ENCODE data around the gene USF2.

The USF2 gene

DNA sequence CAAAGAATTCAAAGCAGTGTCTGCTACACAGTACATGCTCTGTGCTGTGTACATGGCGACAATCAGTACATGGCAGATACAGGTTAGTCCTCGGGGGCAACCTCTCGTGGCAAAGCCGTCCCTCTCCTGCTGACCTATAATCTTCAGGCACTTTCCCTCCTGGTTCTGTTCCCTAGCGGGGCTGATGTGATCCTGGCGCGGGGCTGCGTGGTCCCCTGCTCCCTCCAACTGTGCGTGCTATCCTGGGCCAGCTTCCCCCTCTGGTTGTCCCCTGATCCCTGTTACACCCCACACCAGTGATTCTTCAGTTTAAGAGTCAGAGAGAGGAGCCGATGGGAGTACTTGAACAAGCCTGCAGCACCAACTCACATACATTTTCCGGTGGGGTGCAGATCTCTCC, 35.3 kb downstream of the USF2 start:
- no peak for DNase-seq

DNA sequence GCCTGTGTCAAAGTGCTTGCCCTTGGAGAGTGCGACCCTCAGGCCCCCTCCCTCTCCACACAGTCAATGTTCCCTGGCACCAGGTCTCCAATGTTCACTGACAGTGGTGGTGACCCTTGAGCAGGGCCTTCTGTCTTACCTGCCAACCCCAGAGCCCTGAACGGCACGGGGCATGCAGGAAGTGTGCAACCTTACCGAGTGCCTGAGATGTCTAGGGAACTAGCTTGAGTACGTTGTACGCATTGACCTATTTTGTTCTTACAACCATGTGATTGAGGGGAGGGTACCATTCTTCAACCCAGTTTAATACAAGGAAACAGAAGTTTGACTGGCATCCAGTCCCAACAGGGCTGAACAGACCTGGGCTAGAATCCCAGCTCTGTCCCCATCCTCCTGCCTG, 36.4 kb downstream of the USF2 start:
- DNase-seq, result no peak

DNA sequence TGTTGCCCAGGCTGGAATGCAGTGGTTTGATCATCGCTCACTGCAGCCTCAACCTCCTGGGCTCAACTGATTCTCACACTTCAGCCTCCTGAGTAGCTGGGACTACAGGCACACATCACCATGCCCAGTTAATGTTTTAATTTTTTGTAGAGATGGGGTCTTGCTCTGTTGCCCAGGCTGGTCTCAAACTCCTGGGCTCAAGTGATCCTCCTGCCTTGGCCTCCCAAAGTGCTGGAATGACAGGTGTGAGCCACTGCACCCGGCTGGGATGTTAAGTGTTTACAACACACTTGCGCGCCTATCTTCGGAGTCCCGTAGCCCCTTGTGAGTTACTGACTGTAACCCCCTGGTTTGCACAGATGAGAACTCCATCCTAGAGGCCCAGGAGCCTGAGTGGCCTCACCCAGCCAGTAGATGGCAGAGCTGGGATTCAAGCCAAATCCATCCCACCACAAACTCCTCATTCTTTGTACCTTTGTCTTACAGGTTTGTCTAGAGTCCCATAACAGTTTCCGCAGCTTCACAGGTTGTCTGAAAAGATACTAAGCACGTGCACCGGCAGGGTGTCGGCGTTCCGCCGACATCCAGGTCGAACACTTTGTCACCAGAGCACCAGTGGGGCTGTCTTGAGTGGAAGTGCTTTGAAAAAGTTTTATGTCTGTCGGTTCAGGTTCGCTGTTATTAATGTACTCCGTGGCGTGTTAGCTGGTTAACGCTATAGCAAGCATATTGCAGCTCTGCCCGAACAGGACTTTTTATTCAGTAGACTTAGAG, 37.9 kb downstream of the USF2 start:
- DNase-seq, result no peak

DNA sequence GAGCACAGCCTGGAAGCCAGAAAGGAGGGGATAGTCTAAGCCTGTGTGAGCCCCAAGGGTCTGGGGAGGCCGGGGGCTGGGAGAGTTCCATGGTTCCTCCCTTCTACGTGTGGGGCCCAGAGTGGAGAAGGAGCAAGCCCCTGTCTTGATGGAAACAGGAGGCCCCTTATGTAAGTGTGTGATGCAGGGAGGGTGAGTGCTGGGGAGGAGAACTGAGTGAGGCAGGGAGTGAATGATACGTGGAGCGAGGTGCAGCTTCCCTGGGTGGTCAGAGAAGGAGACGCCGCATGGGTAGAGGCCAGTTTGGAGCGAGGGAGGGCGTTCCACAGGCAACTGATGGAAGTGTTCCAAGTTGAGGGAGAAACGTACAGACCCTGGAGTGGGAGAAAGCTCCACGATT, 39.2 kb downstream of the USF2 start:
- DNase-seq, result no peak

DNA sequence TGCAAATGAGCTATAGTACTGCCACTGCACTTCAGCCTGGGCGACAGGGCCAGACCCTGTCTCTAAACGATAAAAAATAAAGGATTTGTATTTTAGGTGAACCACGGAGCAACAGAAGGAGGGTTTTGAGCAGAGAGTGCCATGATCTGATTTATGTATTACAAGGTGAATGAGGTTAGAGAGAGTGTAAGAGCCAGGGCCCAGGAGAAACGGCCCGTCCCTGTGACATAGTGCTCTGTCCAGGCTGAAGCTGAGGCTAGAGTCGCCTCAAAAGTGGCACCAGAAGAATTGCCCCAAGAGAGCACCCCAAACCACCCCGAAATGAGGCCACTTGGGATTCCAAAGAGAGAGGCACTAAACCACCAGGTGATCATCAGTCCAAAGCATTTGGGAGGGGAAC, 40.1 kb downstream of the USF2 start:
- DNase-seq, result no peak

DNA sequence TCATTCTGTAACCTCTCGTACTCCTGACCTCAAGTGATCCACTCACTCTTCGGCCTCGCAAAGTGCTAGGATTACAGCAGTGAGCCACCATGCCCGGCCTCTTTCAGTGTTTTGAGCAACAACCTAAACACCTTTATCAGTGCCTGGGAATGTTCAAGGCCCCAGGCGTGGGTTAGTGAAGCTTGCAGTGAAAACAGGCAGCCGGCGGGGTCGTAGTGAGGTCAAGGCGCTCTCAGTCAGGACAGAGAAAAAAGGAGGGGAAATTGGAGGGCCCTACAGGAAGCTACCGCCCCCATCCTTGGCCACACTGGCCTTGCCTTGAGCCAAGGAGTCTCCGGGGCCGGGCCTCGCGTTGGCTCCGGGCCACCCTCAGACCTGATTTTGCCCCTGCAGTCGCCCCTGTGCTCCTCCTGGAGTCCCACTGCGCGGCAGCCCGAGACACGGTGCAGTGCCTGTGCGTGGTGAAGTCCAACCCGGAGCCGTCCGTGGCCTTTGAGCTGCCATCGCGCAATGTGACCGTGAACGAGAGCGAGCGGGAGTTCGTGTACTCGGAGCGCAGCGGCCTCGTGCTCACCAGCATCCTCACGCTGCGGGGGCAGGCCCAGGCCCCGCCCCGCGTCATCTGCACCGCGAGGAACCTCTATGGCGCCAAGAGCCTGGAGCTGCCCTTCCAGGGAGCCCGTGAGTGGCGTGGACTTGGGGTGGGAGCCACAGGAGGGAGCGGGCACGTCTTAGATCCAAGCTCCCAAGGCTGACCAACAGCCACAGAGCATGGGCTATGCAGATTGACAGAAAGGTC, 40.9 kb downstream of the USF2 start:
- DNase-seq, result no peak

DNA sequence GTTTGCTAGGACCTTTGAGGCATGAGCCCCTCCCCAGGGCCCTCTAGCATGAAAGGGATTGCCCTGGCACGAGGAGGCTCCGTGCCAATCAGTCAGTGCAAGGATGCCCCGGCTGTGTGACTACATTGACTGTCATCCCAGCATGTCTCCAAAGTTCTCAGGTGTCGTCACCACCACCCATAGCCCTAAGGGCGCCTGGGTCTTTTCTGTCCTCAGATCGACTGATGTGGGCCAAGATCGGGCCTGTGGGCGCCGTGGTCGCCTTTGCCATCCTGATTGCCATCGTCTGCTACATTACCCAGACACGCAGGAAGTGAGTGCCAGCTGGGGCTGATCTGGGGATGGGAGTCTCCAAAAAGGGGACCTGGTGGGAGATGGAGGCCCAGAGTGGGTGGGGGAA, 41.6 kb downstream of the USF2 start:
- DNase-seq, result no peak

DNA sequence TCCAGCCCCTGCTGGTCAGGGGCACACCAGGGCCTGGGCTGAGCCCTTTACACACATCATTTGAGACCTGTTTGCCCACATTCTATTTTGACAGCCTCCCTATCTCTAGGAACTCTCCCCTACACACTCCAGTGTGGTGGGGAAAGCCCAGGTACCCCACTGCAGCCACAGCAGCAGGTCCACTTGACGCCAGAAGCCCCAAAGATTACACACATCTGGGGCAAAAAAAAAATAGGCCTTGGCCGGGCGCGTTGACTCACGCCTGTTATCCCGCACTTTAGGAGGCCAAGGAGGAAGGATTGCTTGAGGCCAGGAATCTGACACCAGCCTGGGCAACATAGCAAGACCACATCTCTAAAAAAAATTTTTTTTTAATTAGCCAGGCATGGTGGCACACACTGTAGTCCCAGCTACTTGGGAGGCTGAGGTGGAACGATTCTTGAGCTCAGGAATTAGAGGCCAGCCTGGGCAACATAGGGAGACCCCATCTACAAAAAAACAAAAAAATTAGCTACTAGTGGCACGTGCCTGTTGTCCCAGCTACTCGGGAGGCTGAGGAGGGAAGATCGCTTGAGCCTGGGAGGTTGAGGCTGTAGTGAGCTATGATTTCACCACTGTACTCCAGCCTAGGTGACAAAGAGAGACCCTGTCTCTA, 42.2 kb downstream of the USF2 start:
- DNase-seq, result no peak

DNA sequence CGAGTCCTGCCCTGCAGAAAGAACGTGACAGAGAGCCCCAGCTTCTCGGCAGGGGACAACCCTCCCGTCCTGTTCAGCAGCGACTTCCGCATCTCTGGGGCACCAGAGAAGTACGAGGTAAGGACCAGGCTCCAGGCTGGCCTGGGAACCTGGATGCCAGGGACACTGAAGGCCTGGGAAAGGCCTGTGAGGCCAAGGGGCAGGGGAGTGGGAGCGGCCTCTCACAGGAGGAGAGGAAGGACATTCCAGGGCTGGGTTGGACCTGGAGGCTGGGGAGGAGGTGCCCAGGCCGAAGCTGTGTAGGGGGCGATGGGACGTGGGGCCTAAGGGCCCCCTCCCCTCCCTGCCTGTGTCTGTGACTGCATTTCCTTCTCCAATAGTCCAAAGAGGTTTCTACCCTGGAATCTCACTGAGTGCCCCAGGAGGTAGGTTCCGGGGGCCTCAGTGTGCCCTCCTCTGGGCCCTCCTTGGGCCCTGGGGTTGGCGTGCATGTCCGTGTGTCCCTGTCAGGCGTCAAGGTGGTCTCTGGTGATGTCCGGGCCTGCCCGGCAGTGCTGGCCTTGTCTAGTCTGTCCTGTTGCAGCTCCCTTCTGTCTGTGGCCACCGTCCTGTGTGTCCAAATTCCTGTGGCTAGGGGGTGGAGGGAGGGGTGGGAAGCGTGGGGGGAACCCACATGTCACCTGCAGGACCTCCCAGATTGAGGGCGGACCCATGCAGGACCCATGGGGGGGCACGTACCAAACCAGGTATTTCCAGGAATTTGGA, 43.3 kb downstream of the USF2 start:
- DNase-seq, result no peak

DNA sequence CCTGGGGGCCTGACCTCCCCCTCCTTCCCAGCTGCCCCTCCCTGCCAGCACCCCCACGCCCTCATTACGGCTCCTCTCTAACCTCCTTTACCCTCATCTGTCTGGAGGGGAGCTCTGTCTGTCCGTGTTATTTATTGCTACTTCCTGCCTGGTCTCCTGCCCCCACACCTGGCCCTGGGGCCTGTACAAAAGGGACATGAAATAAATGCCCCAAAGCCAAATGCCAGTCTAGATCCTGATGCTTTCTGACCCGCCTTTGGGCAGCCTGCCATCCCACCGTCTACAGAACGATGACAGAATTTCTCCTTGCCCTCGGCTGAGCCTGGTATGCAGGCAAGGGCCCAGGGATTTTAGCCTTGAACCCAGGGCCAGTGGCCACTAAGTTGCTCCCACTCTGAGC, 44.8 kb downstream of the USF2 start:
- DNase-seq, result no peak

DNA sequence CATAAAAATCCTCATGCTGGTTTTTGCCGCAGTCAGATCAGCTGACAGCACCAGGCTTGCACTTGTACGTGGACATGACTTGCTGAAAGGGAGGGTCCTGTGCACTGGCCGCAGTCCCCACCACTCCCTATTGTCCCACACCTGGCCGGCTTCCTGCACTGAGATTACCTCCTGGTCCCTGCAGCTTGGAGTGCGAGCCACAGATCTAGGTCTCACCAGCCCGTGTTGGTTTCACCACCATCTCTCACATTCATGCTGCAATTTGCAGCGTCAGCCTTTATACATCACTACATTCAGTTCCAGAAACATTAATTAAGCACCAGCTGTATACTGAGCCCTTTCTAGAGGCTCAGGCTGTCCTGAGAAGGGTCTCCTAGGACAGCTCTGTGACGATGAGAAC, 45.3 kb downstream of the USF2 start:
- no peak for DNase-seq

DNA sequence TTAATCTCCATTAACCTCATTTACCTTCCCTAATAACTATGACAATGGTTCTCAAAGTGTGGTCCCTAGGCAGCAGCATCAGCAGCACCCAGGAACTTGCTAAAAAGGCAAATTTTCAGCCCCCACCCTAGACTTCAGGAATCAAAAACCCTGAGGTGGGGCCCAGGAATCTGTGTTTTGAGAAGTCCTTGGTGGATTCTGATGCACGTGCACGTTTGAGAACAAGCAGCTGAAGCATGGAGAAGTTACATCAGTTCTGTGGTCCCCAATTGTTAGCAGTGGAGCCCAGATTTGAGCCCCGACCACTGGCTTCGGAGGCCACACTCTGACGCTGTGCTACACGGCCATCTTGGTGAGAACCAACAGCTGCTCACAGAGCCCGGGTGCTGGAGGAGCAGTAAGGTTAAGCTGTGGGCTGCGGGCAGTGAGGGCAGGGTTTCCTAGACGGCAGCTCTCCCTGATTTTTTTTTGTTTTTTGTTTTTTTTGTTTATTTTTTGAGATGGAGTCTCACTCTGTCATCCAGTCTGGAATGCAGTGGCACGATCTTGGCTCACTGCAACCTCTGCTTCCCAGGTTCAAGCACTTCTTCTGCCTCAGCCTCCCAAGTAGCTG, 46.2 kb downstream of the USF2 start:
- DNase-seq, result no peak

DNA sequence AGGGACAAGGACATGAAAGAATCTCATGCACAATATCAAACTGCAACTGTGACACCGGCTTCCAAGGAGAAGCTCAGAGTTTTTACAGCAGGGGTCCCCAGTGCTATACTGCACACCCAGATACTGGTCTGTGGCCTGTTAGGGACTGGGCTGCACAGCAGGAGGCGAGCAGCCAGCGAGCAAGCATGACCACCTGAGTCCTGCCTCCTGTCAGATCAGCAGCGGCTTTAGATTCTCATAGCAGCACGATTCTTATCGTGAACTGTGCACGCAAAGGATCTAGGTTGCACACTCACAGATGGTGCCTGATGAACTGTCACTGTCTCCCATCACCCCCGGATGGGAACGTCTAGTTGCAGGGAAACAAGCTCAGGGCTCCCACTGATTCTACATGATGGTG, 47.1 kb downstream of the USF2 start:
- no peak for DNase-seq

DNA sequence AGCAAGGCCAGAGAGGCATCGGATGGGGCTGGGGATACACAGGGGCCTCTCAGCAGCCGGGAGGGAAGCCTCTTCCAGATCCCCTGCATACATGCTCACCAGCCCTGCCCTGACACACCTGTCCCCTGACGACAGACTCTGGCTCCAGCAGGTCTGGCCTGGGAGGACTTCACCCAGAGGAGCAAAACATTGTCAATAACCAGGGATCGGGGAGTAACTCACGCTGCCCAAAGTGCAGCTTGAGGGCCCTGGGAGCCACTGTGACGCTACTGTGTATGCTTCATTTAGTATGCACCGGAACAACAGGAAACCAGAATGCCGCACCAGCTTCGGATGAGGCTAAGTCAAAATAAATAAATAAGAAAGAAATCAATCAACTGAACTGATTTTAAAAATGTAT, 47.8 kb downstream of the USF2 start:
- DNase-seq, result no peak

DNA sequence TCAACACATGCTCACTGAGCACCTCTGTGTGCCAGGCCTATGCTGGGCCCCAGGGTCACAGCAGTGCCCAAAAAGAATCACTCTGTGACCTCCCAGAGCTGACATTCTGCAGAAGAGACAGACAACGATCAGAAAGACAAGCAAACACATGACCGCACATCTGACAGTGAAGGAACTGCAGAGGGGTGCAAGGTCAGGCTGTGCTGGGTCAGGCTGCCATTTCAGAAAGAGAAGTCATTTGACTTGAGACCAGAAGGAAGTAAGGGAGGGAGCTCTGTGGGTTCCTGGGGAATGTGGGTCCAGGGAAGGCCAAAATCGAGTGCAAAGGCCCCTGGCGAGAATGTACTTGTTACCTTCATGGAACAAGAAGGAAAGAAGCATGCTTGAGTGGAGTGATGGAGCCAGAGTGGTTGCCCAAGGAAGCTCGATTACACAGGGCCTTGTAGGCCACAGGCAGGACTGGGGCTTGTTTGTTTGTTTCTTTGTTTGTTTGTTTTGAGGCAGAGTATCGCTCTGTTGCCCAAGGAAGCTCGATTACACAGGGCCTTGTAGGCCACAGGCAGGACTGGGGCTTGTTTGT, 48.8 kb downstream of the USF2 start:
- DNase-seq, result no peak

DNA sequence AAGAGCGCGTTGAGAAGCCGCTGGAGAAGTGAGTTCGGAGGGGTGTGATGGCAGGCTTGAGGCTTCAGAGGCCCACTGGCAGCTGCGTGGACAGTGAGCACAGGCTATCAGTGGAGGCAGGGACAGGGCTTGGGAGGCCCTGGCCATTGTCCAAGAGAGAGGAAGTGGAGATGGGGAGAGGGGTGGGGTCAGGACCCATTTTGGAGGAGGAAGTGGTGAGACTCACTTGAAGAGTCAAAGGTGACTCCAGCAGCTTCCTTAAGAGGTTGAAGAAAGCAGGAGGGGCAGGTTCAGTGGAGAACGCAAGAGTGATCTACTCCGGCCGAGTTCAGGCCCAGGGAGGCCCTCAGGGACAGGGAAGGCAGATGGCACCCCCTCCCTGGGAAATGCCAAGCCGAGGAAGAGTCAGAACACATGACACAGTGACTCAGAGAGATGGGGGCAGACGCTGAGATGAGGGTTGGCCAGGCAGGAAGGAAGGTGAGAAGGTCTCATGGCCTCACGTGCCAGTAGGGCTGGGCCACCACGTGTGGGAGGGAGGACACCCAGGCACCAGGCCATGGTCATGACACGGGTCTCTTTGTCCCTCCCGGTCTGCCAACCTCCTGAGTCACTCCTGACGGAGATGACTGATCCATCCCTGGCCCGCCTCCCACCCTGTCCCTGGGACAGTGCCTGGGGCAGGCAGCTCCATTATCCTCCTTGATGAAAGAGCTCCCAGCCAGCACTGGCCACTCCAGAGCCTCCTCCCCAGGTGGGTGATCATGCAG, 50.1 kb downstream of the USF2 start:
- DNase-seq, result no peak

DNA sequence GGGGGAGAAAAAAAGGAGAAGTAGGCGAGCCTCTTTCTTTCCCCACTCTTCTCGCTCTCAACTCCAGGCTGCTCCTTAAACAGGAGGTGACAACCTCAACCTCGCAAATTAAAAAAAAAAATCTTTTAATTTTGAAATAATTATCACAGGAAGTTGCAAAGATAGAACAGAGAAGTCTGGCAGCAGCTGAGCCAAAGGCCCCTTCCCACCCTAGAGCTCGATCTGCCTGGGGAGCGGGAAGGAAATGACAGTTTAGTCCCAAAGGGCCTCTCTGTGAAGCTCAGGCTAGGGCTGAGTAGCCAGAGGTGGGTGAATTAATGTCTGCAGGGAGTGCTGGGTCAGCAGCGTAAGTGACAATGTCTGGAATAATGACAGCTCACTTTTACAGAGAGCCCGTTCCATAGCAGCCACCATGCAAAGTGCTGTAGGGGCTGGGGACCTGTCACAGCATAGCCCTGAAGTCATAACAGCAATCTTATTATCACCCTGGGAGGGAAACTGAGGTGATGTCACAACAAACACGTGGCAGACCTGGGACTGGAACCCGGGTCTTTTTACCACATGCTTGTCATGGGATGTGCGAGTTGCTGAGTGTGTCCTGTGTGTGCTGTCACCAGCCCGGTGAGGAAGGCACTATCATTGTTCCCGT, 51.4 kb downstream of the USF2 start:
- DNase-seq, result no peak

DNA sequence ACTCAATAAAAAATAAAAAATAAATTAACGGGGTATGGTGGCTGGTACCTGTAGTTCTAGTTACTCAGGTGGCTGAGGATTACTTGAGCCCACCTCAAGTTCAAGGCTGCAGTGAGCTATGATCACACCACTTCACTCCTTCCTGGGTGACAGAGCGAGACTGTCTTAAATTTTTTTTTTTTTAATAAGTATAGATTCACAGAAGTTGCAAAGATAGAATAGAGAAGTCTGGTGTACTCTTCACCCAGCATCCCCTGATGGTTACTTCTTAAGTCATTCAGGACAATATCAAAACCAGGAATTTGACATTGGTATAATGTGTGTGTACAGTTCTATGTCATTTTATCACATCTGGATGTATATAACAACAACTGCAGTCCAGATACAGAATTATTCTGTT, 52.5 kb downstream of the USF2 start:
- no peak for DNase-seq

DNA sequence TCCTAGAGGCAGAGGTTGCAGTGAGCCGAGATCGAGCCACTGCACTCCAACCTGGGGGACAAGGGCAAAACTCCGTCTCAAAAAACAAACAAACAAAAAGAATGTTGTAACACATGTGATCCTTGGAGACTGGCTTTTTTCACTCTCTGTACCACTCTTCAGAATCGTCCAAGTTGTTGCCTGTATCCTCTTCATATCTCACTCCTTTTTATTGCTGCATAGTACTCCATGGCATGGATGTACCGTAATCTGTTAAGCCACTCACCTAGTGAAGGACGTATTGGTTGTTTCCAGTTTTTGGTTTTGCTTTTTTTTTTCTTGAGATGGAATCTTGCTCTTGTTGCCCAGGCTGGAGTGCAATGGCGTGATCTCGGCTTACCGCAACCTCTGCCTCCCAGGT, 53.3 kb downstream of the USF2 start:
- DNase-seq, result no peak

DNA sequence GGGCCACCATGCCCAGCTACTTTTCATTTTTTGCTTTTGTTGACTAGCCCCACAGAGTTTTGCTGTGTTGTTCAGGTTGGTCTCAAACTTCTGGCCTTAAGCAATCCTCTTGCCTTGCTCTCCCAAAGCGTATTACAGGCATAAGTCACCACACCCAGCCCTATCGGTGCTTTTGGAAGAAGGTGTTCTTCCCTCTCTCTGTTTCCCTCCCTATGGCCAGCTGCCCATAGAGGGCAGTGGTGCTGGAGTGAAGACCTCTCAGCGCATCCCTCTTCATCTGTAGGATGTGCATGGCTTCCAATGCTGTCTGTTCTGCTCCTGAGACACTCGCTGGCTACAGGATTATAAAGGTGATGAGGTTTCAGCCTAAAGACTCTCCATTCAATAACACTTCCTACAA, 58.9 kb downstream of the USF2 start:
- DNase-seq, result no peak

DNA sequence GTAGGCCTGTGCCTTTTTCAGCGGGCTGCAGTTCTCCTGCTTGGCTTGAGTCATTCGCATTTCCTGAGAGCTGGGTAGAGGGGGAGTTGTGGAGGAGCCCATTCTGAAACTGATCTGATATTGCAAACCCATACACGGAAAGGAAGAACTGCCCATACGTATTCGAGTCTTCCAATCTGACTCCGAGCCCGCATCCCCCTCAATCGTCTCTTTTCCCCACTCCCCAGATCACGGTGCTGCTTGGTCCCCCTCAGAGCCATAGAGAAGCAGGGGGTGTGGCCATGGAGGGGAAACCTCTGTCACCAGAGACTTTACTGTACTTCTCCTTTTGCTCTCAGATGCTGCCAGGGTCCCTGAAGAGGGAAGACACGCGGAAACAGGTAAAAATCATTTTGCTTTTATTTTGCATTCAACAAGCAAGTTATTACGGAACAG, 60.1 kb downstream of the USF2 start, which contains the start of gene CD22:
Gene CD22 (plus strand): TSS at position 337 of the 435 bp plus-strand sequence. CDS start 2,854 bp downstream, outside the sequence.
- DNase-seq, result no peak
